ENCODE data around the gene CDC42BPG.
"Not testable (repeated sequence)": the region's sequence is repeated elsewhere in the genome, so short reads cannot be mapped to it uniquely, and the experiment has no call there.

CDC42BPG gene

GRCh38 chr11:64833198-64833502 is 11.3 kb downstream of the CDC42BPG start:
- no peak for DNase-seq

GRCh38 chr11:64832467-64833197 is 11.8 kb downstream of the CDC42BPG start:
- no peak for DNase-seq

GRCh38 chr11:64831411-64831891 is 13.0 kb downstream of the CDC42BPG start:
- no peak for DNase-seq

GRCh38 chr11:64829536-64830251 is 14.8 kb downstream of the CDC42BPG start:
- DNase-seq, result no peak

GRCh38 chr11:64827451-64827839 is 17.0 kb downstream of the CDC42BPG start:
- no peak for DNase-seq

- DNase-seq, result no peak
Measured at GRCh38 chr11:64826578-64827450, 17.6 kb downstream of the CDC42BPG start.

GRCh38 chr11:64826062-64826461 is 18.4 kb downstream of the CDC42BPG start:
- no peak for DNase-seq

GRCh38 chr11:64823568-64824119 is 20.8 kb downstream of the CDC42BPG start:
- no peak for DNase-seq

GRCh38 chr11:64817476-64817875 is 27.0 kb downstream of the CDC42BPG start:
- no peak for DNase-seq

GRCh38 chr11:64815433-64815832 is 29.0 kb downstream of the CDC42BPG start:
- DNase-seq, result not testable (repeated sequence)

- no peak for DNase-seq
Measured at GRCh38 chr11:64814712-64815187, 29.7 kb downstream of the CDC42BPG start.

- no peak for DNase-seq
Measured at GRCh38 chr11:64813826-64814225, 30.6 kb downstream of the CDC42BPG start.

GRCh38 chr11:64810891-64811272 is 33.6 kb downstream of the CDC42BPG start:
- DNase-seq, result no peak

GRCh38 chr11:64810271-64810890 is 34.1 kb downstream of the CDC42BPG start, which contains the start of gene MEN1:
Gene MEN1 (minus strand): TSS chr11:64810551. CDS start chr11:64810109, 442 bp downstream.
- peak; percentile 90 for DNase-seq

GRCh38 chr11:64809781-64810241 is 34.6 kb downstream of the CDC42BPG start:
- DNase-seq, result no peak

GRCh38 chr11:64805481-64805880 is 39.0 kb downstream of the CDC42BPG start:
- DNase-seq, result no peak

- DNase-seq, result no peak
Measured at GRCh38 chr11:64804346-64805210, 39.9 kb downstream of the CDC42BPG start.

GRCh38 chr11:64803846-64804345 is 40.6 kb downstream of the CDC42BPG start:
- no peak for DNase-seq

- DNase-seq, result peak; percentile 91
Measured at GRCh38 chr11:64803158-64803845, 41.2 kb downstream of the CDC42BPG start, which contains the start of gene MAP4K2. Gene MAP4K2 (minus strand): TSS chr11:64803214. CDS start chr11:64803149, 65 bp downstream.

Measured in activated CD8-positive, alpha-beta memory T cell treated with anti-CD3 and anti-CD28 coated beads, Interleukin-2, amount 50 U/mL, for 48 hours (primary cell).